ENCODE data around the gene AGK.

The AGK gene

DNA sequence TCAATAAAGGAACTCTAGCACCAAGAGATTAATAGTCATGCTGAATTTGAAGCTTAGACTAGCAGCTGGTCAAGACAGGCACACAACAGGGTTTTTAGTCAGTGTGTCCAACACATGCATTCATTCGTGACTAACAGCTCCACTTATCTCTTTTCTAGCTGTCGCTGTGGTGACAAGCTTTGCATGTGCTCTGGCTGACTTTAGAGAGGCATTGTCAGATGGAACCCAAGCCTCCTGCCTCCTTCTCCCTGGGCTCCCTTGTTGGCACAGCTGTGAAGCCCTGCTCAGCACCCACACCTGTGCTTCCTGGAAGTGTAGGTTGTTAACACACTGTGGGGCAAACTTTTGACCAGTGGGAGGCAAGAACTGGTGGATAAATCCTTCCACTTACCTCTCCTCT is 9.8 kb upstream of the AGK start:
- Histone ChIP-seq H3K27ac (ENCODE audit: low read depth, low read length) (no peak overlapping the region), H3K27me3 (ENCODE audit: low read length) (no peaks in the 10 kb centered on the region; the same call in 1 of the 2 replicates), H3K4me3 (ENCODE audit: insufficient read depth, low read length, poor library complexity, severe bottlenecking) (no peak overlapping the region), H3K79me2 (ENCODE audit: insufficient read depth, low read length) (no peaks in the 10 kb centered on the region), H3K9me2 (replicated peaks; ENCODE audit: insufficient read depth, low read length) (no peaks in the 10 kb centered on the region), H3K9me3 (ENCODE audit: insufficient read depth, low read length) (no peaks in the 10 kb centered on the region), H4K20me1 (ENCODE audit: low read depth, low read length) (no peaks in the 10 kb centered on the region), H3K9ac (ENCODE audit: low read length) (no peak overlapping the region), H2AFZ (ENCODE audit: low read depth, low read length, severe bottlenecking) (no peak overlapping the region), H3F3A (ENCODE audit: insufficient read depth) (no peaks in the 10 kb centered on the region; the same call in 1 of the 2 replicates), H3K4me2 (ENCODE audit: low read depth, low read length, poor library complexity, severe bottlenecking) (no peak overlapping the region), H3K36me3 (ENCODE audit: low read length) (no peaks in the 10 kb centered on the region)
- TF ChIP-seq CTCF (IDR thresholded peaks at IDR 0.05; ENCODE audit: insufficient read depth, low read length, poor library complexity, severe bottlenecking): no peak
- no peak for TF ChIP-seq EZH2phosphoT487 (conservative IDR thresholded peaks at IDR 0.05; ENCODE audit: low read length)

- H3K9ac ChIP-seq (ENCODE audit: low read length): no peak overlapping the region
- H2AFZ ChIP-seq (ENCODE audit: low read depth, low read length, severe bottlenecking): no peak overlapping the region
- TF ChIP-seq EZH2phosphoT487 (conservative IDR thresholded peaks at IDR 0.05; ENCODE audit: low read length) (no peak), CTCF (IDR thresholded peaks at IDR 0.05; ENCODE audit: insufficient read depth, low read length, poor library complexity, severe bottlenecking) (no peak)
- no peaks in the 10 kb centered on the region for H3K36me3 ChIP-seq (ENCODE audit: low read length)
- H3K4me2 ChIP-seq (ENCODE audit: low read depth, low read length, poor library complexity, severe bottlenecking): no peak overlapping the region
- no peaks in the 10 kb centered on the region for H4K20me1 ChIP-seq (ENCODE audit: low read depth, low read length)
- H3K27ac ChIP-seq (ENCODE audit: low read depth, low read length): no peak overlapping the region
- H3K27me3 ChIP-seq (ENCODE audit: low read length): no peaks in the 10 kb centered on the region
- H3F3A ChIP-seq (ENCODE audit: insufficient read depth): no peaks in the 10 kb centered on the region
- no peaks in the 10 kb centered on the region for H3K9me2 ChIP-seq (replicated peaks; ENCODE audit: insufficient read depth, low read length)
- H3K79me2 ChIP-seq (ENCODE audit: insufficient read depth, low read length): no peaks in the 10 kb centered on the region
- no peak overlapping the region for H3K4me3 ChIP-seq (ENCODE audit: insufficient read depth, low read length, poor library complexity, severe bottlenecking)
- H3K9me3 ChIP-seq (ENCODE audit: insufficient read depth, low read length): no peaks in the 10 kb centered on the region
These were observed 6.4 kb upstream of the AGK start for GRCh38 chr7:141544831-141545230.

- H3K4me3 ChIP-seq (ENCODE audit: insufficient read depth, low read length, poor library complexity, severe bottlenecking): no peak overlapping the region
- H3K36me3 ChIP-seq (ENCODE audit: low read length): no peaks in the 10 kb centered on the region
- no peak overlapping the region for H3K4me2 ChIP-seq (ENCODE audit: low read depth, low read length, poor library complexity, severe bottlenecking)
- no peak overlapping the region for H3K27ac ChIP-seq (ENCODE audit: low read depth, low read length)
- no peak overlapping the region for H2AFZ ChIP-seq (ENCODE audit: low read depth, low read length, severe bottlenecking)
- H3K9ac ChIP-seq (ENCODE audit: low read length): no peak overlapping the region
- H3K9me2 ChIP-seq (replicated peaks; ENCODE audit: insufficient read depth, low read length): no peaks in the 10 kb centered on the region
- H3F3A ChIP-seq (ENCODE audit: insufficient read depth): no peaks in the 10 kb centered on the region
- H3K27me3 ChIP-seq (ENCODE audit: low read length): no peaks in the 10 kb centered on the region
- peaks cover 8% of the 10 kb centered on the region for H3K79me2 ChIP-seq (ENCODE audit: insufficient read depth, low read length)
- H3K9me3 ChIP-seq (ENCODE audit: insufficient read depth, low read length): no peaks in the 10 kb centered on the region
- TF ChIP-seq CTCF (IDR thresholded peaks at IDR 0.05; ENCODE audit: insufficient read depth, low read length, poor library complexity, severe bottlenecking) (no peak), EZH2phosphoT487 (conservative IDR thresholded peaks at IDR 0.05; ENCODE audit: low read length) (no peak)
- no peaks in the 10 kb centered on the region for H4K20me1 ChIP-seq (ENCODE audit: low read depth, low read length)
These were observed 1.6 kb upstream of the AGK start for GRCh38 chr7:141549582-141549981.

All from SU-DHL-6 (cell line).